Left ventricle myocardium inferior (tissue), 1 donor: Measurements from ENCODE around the gene IFI44. TPM values are rescaled to one million over a fixed set of nuclear protein-coding genes. Genes with fewer than 3 reads are reported as not detected.

Experiments
- DNase-seq: peaks from one replicate; pipeline ENCODE4 v3.0.0-alpha.2; 2020
- H3K27ac ChIP-seq: fragments of 200-600 bp; replicated peaks from 2 replicates; pipeline ENCODE4 v1.8.0; 2021
- H3K27me3 ChIP-seq: fragments of 200-600 bp; 2 replicates; pipeline ENCODE4 v1.8.0; 2021; ENCODE audit warnings: low read depth
- H3K36me3 ChIP-seq: fragments of 200-600 bp; 2 replicates; pipeline ENCODE4 v1.8.0; 2021
- H3K4me1 ChIP-seq: fragments of 200-600 bp; 2 replicates; pipeline ENCODE4 v1.8.0; 2021
- H3K4me3 ChIP-seq: fragments of 200-600 bp; 2 replicates; pipeline ENCODE4 v1.8.0; 2021; ENCODE audit warnings: mild to moderate bottlenecking, moderate library complexity
- H3K9me3 ChIP-seq: fragments of 200-600 bp; replicated peaks from 2 replicates; pipeline ENCODE4 v1.8.0; 2021
- intact Hi-C: fragments of 100-400 bp; cut with micrococcal nuclease; formaldehyde crosslinking; loops from one replicate; pipeline ENCODE4 v1.11.0; 2022
- total RNA-seq: library from RNA; stranded (reverse); fragmentation: NEBNext Ultra II Directional; extraction: Animal tissue kit (Norgen Biotek cat#: 25700); gene quantifications from one replicate; pipeline ENCODE4 v1.2.1, GENCODE V29; 2021
- TF ChIP-seq, protein P1 (sequence below): fragments of 200-600 bp; IDR thresholded peaks from 2 replicates; pipeline ENCODE4 v1.8.0; 2021; ENCODE audit warnings: antibody characterized with exemption, mild to moderate bottlenecking, borderline replicate concordance
- donor health status: DM: no; HTN: yes; CAD: no; lungs with severe emphysema.

Gene IFI44
- total RNA-seq, 1 donor from 2014 or later = 6.6 TPM

DNA sequence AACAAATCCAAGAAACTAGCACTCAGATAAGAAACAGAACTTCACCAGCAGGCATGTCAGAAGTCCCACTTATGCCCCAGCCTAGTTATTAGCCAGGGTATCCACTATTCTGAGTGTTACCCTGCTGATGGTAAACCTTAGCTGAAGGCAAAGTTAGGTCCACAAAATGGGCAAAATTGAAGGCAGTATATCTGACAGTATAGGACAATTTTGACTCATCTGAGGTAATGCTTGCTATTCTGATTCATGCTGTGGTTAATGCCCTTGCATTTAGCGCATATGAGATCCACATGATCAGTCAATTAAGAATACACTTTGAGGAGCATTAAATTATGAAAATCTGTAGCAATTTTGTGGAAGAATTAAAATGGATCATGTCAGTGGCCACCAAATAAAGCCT is 15.1 kb downstream of the IFI44 start:
- intact Hi-C loops = no loop called here
- H3K27me3 ChIP-seq = no peaks in the 10 kb centered on the region
- TF ChIP-seq, protein P1, sequence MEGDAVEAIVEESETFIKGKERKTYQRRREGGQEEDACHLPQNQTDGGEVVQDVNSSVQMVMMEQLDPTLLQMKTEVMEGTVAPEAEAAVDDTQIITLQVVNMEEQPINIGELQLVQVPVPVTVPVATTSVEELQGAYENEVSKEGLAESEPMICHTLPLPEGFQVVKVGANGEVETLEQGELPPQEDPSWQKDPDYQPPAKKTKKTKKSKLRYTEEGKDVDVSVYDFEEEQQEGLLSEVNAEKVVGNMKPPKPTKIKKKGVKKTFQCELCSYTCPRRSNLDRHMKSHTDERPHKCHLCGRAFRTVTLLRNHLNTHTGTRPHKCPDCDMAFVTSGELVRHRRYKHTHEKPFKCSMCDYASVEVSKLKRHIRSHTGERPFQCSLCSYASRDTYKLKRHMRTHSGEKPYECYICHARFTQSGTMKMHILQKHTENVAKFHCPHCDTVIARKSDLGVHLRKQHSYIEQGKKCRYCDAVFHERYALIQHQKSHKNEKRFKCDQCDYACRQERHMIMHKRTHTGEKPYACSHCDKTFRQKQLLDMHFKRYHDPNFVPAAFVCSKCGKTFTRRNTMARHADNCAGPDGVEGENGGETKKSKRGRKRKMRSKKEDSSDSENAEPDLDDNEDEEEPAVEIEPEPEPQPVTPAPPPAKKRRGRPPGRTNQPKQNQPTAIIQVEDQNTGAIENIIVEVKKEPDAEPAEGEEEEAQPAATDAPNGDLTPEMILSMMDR = no peak
- no peak for DNase-seq
- H3K9me3 ChIP-seq = no peaks in the 10 kb centered on the region
- no peak overlapping the region for H3K27ac ChIP-seq
- H3K36me3 ChIP-seq = peaks cover 33% of the 10 kb centered on the region
- no peak overlapping the region for H3K4me3 ChIP-seq
- no peaks in the 10 kb centered on the region for H3K4me1 ChIP-seq

DNA sequence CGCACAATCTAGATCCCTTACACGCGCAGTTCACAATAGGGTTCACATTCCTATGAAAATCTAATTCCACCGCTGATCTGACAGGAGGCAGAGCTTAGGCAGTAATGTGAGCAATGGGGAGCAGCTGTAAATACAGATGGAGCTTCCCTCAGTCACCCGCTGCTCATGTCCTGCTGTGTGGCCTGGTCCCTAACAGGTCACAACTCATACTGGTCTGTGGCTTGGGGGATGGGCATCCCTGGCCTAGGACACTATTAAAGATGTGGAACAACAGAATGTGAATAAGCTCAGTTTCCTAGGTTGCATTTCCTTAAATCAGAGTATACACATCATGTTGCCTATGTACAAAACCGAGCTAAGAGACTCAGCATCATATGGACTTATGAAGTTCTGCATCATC is 16.2 kb downstream of the IFI44 start:
- intact Hi-C loops = no loop called here
- Histone ChIP-seq H3K36me3 (peaks cover 23% of the 10 kb centered on the region), H3K9me3 (no peaks in the 10 kb centered on the region), H3K4me3 (no peak overlapping the region), H3K27ac (no peak overlapping the region), H3K27me3 (no peaks in the 10 kb centered on the region), H3K4me1 (no peaks in the 10 kb centered on the region)
- TF ChIP-seq, protein P1 = no peak
- DNase-seq = no peak

DNA sequence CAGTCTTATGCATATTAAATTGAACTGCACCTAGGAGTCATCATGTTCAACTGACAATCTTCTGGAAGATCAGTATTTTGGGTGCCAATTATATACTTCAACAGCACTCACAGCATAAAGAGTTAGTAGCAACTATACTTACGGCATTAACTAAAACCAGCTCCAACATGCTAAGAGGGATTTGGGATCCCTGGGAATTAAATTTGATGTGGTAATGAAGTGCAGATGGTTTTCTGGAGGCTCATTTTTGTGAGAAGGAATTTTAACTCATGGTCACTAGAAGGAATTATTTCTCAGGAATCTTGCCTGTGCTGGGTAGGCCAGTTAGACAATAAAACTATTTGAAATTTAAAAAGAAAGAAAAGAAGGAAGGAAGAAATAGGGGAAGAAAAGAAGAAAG is 18.3 kb downstream of the IFI44 start:
- TF ChIP-seq, protein P1 = no peak
- Histone ChIP-seq H3K4me3 (no peak overlapping the region), H3K27ac (no peak overlapping the region), H3K4me1 (no peaks in the 10 kb centered on the region), H3K36me3 (peaks cover 5% of the 10 kb centered on the region), H3K9me3 (no peaks in the 10 kb centered on the region), H3K27me3 (no peaks in the 10 kb centered on the region)
- intact Hi-C loops = no loop called here
- no peak for DNase-seq

DNA sequence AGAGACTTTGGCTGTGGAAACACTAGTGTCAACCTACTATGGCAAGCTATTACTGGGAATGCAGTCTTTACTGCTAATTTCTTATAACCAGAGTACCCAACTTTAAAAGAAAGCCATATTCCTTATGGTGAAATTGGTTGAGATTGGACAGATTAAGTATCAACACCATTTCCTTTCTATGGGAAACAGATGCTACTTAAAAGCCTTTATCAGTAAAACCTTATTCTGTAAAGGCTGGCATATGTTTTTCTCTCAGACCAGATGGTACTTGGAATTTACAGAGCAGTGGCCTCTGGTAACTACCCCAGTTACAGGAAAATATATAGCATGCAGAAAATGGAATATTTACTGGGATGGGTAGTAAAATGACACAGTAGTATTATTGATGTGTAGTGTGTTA is 18.8 kb downstream of the IFI44 start:
- TF ChIP-seq, protein P1 = no peak
- intact Hi-C loops = no loop called here
- Histone ChIP-seq H3K4me1 (no peaks in the 10 kb centered on the region), H3K9me3 (no peaks in the 10 kb centered on the region), H3K4me3 (no peak overlapping the region), H3K27me3 (no peaks in the 10 kb centered on the region), H3K36me3 (peaks cover under 1% of the 10 kb centered on the region), H3K27ac (no peak overlapping the region)
- DNase-seq = no peak

DNA sequence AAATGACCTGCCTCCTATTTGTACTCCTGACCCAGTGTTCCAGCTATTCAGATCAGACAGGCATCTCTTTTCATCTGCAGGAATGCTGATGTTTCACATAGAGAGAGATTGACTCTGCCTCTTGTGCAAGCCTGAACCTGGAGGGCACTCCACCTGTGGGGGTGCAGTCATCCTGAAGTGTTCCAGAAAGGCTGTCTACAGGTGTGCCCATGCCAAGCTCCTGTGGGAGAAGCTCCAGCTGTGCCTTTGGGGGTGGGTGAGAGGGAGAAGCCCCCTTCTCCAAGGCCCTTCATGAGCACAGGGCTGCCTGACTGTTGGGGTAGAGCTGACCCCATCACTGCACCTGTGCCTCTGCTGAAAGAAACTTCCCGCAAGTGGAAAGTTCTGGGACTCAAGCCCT is 22.8 kb downstream of the IFI44 start:
- intact Hi-C loops = loop anchor here (10.0 kb wide), 1 partner anchor 528 kb away; no protein-coding TSS in a partner anchor
- H3K36me3 ChIP-seq = no peaks in the 10 kb centered on the region
- DNase-seq = no peak
- H3K27ac ChIP-seq = no peak overlapping the region
- H3K4me3 ChIP-seq = no peak overlapping the region
- H3K9me3 ChIP-seq = no peaks in the 10 kb centered on the region
- TF ChIP-seq, protein P1 = no peak
- H3K4me1 ChIP-seq = no peaks in the 10 kb centered on the region
- H3K27me3 ChIP-seq = no peaks in the 10 kb centered on the region

DNA sequence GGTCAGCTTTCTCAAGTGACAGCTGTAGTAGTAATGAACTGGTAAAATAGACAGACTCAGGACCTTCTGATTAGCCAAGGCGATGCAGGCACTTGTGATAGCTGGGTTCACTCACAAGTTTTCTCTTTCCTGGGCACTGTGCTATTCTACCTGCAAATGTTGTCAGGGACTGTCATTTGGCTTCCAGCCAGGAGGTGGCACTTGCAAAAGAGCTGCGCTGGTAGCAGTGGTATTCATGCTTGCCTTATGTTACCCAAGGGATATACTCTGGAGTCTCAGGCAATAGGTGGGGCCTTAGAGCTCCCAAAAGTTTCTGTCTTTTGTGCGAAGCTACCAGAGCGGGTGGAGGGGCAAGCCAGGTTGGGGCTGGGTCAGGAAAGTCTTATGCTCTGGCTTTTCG is 23.5 kb downstream of the IFI44 start:
- H3K9me3 ChIP-seq = no peaks in the 10 kb centered on the region
- TF ChIP-seq, protein P1 = no peak
- H3K4me1 ChIP-seq = no peaks in the 10 kb centered on the region
- H3K36me3 ChIP-seq = no peaks in the 10 kb centered on the region
- H3K27me3 ChIP-seq = no peaks in the 10 kb centered on the region
- intact Hi-C loops = loop anchor here (10.0 kb wide), 1 partner anchor 528 kb away; no protein-coding TSS in a partner anchor
- no peak overlapping the region for H3K4me3 ChIP-seq
- DNase-seq = no peak
- no peak overlapping the region for H3K27ac ChIP-seq
